Common myeloid progenitor, CD34-positive (primary cell): ENCODE data around the gene MROH8.
"Not testable (repeated sequence)": the region's sequence is repeated elsewhere in the genome, so short reads cannot be mapped to it uniquely, and the experiment has no call there.

ENCODE experiments used
- CTCF ChIA-PET: fragments of 350-600 bp; sonication (Branson Sonifier 250); formaldehyde crosslinking; loops from one replicate; lab custom pipeline; 2021; ENCODE audit warnings: antibody characterized with exemption; lab: Charles Lee
- POLR2A ChIA-PET: fragments of 350-600 bp; sonication (Branson Sonifier 250); formaldehyde crosslinking; loops from one replicate; lab custom pipeline; 2021; ENCODE audit warnings: antibody characterized with exemption; lab: Charles Lee
- DNase-seq, 3 donors: peaks; one replicate each; pipeline versions ENCODE4 v3.0.0 to v3.0.0-alpha.2; 2013
- H3K27ac ChIP-seq, 2 experiments: 1 replicate in 1 of 2; 2 replicates in 1 of 2; pipeline ENCODE4 v1.7.0; 2013; ENCODE audit warnings: inconsistent platforms in 2 of 2, low read length in 2 of 2, mild to moderate bottlenecking in 2 of 2, low read depth in 1 of 2, moderate library complexity in 1 of 2; ENCODE audit not compliant: severe bottlenecking in 2 of 2, insufficient read depth in 1 of 2, poor library complexity in 1 of 2
- H3K27me3 ChIP-seq, 5 experiments: replicated peaks in 2 of 5; 1 replicate in 3 of 5; 2 replicates in 2 of 5; pipeline versions ENCODE4 v1.6.1 to v1.7.0; 2013; ENCODE audit warnings: low read length in 4 of 5, mild to moderate bottlenecking in 2 of 5, moderate library complexity in 2 of 5, inconsistent platforms in 1 of 5; ENCODE audit not compliant: insufficient read depth in 5 of 5, control insufficient read depth in 4 of 5
- H3K36me3 ChIP-seq, 4 experiments: 1 replicate in 2 of 4; 2 replicates in 2 of 4; pipeline versions ENCODE4 v1.6.1 to v1.7.0; 2013; ENCODE audit warnings: low read length in 3 of 4, control low read depth in 1 of 4, mild to moderate bottlenecking in 1 of 4; ENCODE audit not compliant: control insufficient read depth in 4 of 4, insufficient read depth in 4 of 4
- H3K4me1 ChIP-seq, 4 experiments: 1 replicate in 3 of 4; 2 replicates in 1 of 4; pipeline versions ENCODE4 v1.6.1 to v1.7.1; 2013; ENCODE audit warnings: low read length in 3 of 4, mild to moderate bottlenecking in 3 of 4, control low read depth in 1 of 4, inconsistent platforms in 1 of 4, moderate library complexity in 1 of 4; ENCODE audit not compliant: control insufficient read depth in 4 of 4, insufficient read depth in 4 of 4; ENCODE audit errors: control extremely low read depth in 1 of 4
- H3K4me3 ChIP-seq, 7 experiments: 1 replicate in 4 of 7; 2 replicates in 3 of 7; pipeline versions ENCODE4 v1.5.1 to v1.7.0; 2013; ENCODE audit warnings: mild to moderate bottlenecking in 7 of 7, low read length in 6 of 7, moderate library complexity in 6 of 7, inconsistent platforms in 2 of 7, low read depth in 2 of 7, control low read depth in 1 of 7; ENCODE audit not compliant: insufficient read depth in 4 of 7, control insufficient read depth in 1 of 7; ENCODE audit errors: extremely low read depth in 1 of 7
- H3K9me3 ChIP-seq, 5 experiments: 1 replicate in 4 of 5; 2 replicates in 1 of 5; pipeline versions ENCODE4 v1.6.1 to v1.7.1; 2013; ENCODE audit warnings: low read length in 4 of 5, mild to moderate bottlenecking in 2 of 5, inconsistent platforms in 1 of 5, low read depth in 1 of 5, moderate library complexity in 1 of 5; ENCODE audit not compliant: control insufficient read depth in 4 of 5, insufficient read depth in 2 of 5; ENCODE audit errors: control extremely low read depth in 1 of 5
- WGBS: methylation state at CpG from one replicate; pipeline ENCODE4 v1.1.5; 2013; ENCODE audit not compliant: insufficient coverage; 5-methylcytosine and 5-hydroxymethylcytosine counted together

MROH8 gene

DNA sequence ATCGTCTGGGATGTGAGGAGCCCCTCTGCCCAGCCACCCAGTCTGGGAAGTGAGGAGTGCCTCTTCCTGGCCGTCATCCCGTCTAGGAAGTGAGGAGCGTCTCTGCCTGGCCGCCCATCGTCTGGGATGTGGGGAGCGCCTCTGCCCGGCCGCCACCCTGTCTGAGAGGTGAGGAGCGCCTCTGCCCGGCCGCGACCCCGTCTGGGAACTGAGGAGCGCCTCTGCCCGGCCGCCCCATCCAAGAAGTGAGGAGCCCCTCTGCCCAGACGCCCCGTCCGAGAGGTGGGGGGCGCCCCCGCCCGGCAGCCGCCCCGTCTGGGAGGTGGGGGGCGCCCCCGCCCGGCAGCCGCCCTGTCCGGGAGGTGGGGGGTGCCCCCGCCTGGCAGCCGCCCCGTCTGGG, 28.5 kb downstream of the MROH8 start:
- POLR2A ChIA-PET, H3K9me3 ChIP-seq, H3K4me1 ChIP-seq, H3K27ac ChIP-seq, H3K36me3 ChIP-seq, H3K27me3 ChIP-seq, CTCF ChIA-PET, DNase-seq, H3K4me3 ChIP-seq: not testable (repeated sequence)
- WGBS = 96% methylated on average over 24 of the region's 33 CpGs

DNA sequence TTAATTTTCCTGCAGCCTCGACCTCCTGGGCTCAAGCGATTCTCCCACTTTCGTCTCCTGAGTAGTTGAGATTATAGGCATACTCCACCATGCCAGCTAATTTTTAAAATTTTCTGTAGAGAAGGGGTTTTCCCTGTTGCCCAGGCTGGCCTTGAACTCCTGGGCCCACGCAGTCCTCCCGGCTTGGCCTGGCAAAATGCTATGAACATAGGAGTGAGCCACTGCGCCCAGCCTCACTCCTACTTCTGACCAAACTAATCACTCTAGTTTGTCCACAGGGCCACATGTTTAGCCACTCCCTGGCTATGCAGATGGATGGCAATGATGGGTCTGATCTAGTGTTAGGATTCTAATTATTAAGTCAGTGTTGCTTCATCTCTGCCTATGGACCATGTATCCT, 32.1 kb downstream of the MROH8 start:
- 96% methylated on average over 3 of the region's 6 CpGs for WGBS
- Histone ChIP-seq H3K4me1 (no peaks in the 10 kb centered on the region), H3K9me3 (no peaks in the 10 kb centered on the region), H3K27me3 (no peaks in the 10 kb centered on the region), H3K36me3 (no peaks in the 10 kb centered on the region), H3K27ac (no peak overlapping the region), H3K4me3 (no peak overlapping the region)
- DNase-seq = no peak
- CTCF ChIA-PET = no interaction called here
- POLR2A ChIA-PET = no interaction called here

DNA sequence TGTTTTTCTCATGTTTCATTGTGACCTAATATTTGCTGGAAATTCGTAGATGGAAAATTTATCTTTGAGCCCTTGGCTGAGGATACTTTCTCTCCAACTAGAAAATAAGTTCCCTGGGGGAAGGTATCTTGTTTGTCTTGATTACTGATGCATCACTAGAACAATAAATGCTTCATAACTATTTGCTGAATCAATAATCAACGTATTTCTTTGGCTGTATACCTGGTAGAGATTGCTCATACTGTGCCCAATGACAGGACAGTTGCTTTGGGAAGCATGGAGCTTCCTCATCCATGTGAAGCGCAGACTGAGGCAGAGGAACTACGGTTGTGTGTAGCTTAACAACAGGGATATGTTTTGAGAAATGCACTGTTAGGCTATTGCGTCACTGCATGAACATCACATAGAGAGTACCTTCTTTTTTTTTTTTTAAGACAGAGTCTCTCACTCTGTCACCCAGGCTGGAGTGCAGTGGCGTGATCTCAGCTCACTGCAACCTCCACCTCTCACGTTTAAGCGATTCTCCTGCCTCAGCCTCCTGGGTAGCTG, 34.4 kb downstream of the MROH8 start:
- Histone ChIP-seq H3K4me3 (no peak overlapping the region), H3K4me1 (no peaks in the 10 kb centered on the region), H3K27me3 (no peaks in the 10 kb centered on the region), H3K36me3 (no peaks in the 10 kb centered on the region), H3K27ac (no peak overlapping the region), H3K9me3 (no peaks in the 10 kb centered on the region)
- CTCF ChIA-PET = interaction anchor here (1.1 to 1.3 kb wide), 2 partner anchors 14 to 17 kb away, joined by 3 to 4 read pairs; no protein-coding TSS in a partner anchor
- POLR2A ChIA-PET = interaction anchor here (0.8 kb wide), 1 partner anchor 9 kb away, joined by 4 read pairs; no protein-coding TSS in a partner anchor
- 100% methylated on average over 2 of the region's 8 CpGs for WGBS
- no peak for DNase-seq

DNA sequence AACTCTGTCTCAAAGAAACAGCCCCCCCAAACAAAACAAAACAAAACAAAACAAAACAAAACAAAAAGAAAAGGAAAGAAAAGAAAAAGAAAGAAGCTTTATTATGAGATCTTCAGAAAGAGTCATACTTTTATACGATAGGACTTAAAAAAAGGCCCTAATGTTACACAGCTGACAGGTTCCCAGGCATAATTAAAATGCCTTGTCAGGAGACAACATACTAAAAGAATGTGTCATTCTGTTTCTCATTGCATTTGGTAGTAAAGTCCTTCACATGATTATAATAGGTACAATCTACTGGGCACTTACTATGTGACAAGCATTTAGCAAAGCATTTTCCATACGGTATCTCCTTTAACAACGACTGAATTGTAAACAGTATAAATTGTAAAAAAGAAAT, 36.6 kb downstream of the MROH8 start:
- no peak for DNase-seq
- 100% methylated on average over 1 of the region's 3 CpGs for WGBS
- H3K27ac ChIP-seq = no peak overlapping the region
- H3K4me1 ChIP-seq = no peaks in the 10 kb centered on the region
- H3K9me3 ChIP-seq = no peaks in the 10 kb centered on the region
- H3K36me3 ChIP-seq = no peaks in the 10 kb centered on the region
- no peak overlapping the region for H3K4me3 ChIP-seq
- no peaks in the 10 kb centered on the region for H3K27me3 ChIP-seq
- ChIA-PET POLR2A (no interaction called here), CTCF (interaction anchor here (0.8 kb wide), 1 partner anchor 12 kb away, joined by 3 read pairs; no protein-coding TSS in a partner anchor)

DNA sequence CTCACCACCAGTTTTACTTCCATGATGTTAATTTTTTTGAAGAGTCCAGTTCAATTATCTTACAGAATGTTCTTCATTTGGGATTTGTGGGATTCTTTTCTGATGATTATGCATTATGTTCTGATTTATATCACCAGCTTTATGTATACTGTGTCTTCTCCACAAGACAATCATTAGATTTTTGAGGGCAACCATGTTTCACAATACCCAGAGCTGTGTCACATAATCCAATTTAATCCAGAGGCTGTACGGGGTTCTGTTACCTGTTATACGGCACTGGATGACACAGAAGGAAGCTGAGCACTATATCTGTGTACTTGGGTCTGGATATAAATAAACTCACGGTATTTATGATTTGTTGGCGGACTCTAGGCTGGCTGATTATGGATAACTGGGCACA, 41.8 kb downstream of the MROH8 start:
- Histone ChIP-seq H3K27me3 (no peaks in the 10 kb centered on the region), H3K9me3 (no peaks in the 10 kb centered on the region), H3K4me1 (no peaks in the 10 kb centered on the region), H3K27ac (no peak overlapping the region), H3K4me3 (no peak overlapping the region), H3K36me3 (no peaks in the 10 kb centered on the region)
- no peak for DNase-seq
- POLR2A ChIA-PET = no interaction called here
- CTCF ChIA-PET = no interaction called here
- WGBS = 100% methylated on average over 4 of the region's 4 CpGs

DNA sequence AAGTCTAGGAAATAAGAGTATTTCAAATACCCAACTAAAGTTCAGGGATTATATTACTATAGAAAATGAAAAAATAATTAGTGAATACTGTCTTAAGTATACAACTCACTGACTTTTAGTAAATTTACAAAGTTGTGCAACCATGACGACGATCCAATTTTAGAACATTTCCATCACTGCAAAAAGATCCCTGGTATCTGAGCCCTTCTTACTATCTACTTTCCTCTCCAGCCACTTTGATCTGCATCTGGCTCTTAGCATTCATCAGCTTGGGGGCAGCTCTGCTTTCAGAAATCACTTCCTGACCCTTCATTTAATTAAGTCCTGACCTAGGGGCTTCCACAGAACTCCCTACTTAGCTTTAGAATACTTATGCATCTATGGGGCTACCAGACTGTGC, 45.4 kb downstream of the MROH8 start:
- H3K9me3 ChIP-seq = no peaks in the 10 kb centered on the region
- H3K27ac ChIP-seq = no peak overlapping the region
- H3K4me3 ChIP-seq = no peak overlapping the region
- CTCF ChIA-PET = no interaction called here
- 100% methylated on average over 2 of the region's 2 CpGs for WGBS
- POLR2A ChIA-PET = no interaction called here
- no peak for DNase-seq
- H3K27me3 ChIP-seq = no peaks in the 10 kb centered on the region
- no peaks in the 10 kb centered on the region for H3K4me1 ChIP-seq
- no peaks in the 10 kb centered on the region for H3K36me3 ChIP-seq

DNA sequence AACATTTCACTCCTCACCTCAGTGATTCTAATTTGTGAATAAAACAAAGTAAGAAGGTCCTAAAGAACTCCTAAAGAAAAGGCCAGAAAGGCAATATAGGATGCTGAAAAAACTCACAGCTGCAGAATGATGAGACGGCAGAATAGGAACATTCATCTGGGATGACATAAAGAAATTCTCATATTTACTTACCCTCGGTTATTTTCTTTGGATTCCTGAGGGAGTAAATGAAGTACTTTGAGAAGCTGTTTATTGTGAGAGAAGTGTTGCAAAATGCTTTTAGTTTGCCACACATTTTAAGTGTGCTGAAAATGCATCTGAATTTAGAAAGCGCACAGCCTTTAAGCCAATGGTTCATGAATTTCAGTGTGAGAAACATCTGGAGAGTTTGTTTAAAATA, 47.9 kb downstream of the MROH8 start:
- CTCF ChIA-PET = interaction anchor here (1.3 kb wide), 1 partner anchor 11 kb away, joined by 3 read pairs; no protein-coding TSS in a partner anchor
- Histone ChIP-seq H3K36me3 (no peaks in the 10 kb centered on the region), H3K27ac (no peak overlapping the region), H3K4me1 (no peaks in the 10 kb centered on the region), H3K9me3 (no peaks in the 10 kb centered on the region), H3K4me3 (no peak overlapping the region), H3K27me3 (no peaks in the 10 kb centered on the region)
- POLR2A ChIA-PET = interaction anchor here (0.6 kb wide), 1 partner anchor 13 kb away, joined by 3 read pairs; no protein-coding TSS in a partner anchor
- WGBS = 100% methylated on average over 1 of the region's 3 CpGs
- no peak for DNase-seq
